Measurements from ENCODE around the gene IRF2BP2.
A peak's percentile ranks its signal among the peaks of the same experiment; 100 is the strongest.

Gene IRF2BP2

DNA sequence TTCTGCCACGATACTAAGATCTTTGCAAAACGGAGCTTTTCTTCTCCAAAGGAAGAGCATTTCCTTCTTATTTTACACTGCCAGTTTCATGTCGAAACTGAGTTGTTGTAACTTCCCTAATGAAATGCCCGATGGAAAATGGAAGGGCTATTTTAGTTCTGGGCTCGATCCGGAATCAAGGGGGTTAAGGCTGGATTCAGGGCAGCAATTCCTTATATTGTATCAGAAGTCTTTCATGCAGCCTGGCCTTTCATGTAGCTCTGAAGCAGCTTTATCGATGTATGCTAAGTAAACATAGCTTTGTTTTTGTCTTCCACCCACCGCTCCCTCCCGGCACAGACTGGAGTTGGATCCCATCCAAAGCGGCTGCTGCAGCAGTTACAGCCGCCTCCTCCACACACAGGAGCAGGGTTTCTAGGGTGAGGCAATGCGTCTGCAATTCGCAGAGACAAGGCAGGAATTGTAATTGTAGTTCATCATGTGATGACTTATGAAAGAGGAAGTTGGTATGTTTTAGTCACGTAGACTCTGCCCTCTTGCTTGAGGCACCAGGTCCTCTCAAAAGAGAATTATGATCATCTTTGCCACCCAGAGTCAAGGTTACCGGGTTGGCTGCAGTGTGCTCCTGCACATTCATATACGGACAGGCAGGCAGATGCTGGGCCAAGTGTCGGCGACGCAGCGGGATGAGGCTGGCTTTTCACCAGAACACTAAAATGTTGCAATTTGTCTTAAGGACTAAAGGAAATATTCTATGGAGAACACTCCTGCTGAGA is 2.6 kb upstream of the IRF2BP2 start:
- peak; percentile 94 for DNase-seq

DNA sequence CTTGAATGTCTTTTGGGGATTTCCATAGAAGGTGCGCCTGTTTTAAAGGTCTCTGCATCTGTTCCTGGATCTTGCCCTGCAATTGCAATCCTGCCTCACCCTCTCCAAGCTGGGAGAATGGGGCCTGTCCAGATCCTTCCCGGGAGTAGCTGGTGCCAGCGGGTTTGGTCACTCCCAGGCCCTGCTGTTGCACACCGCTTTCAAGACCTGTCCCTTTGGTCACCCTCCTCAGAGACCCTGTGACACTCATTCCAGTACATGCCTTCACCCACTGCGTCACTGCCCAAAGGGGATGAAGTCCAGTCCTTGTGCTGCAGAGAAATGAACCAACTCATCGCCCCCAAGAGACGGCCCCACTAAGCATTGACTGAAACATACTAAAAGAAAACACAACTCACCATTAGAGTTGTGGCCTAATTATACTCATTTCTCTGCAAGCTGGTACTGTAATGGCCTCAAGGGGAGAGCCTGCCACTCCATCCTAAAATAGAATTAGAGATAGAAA is 1.9 kb upstream of the IRF2BP2 start:
- DNase-seq = peak; percentile 65

DNA sequence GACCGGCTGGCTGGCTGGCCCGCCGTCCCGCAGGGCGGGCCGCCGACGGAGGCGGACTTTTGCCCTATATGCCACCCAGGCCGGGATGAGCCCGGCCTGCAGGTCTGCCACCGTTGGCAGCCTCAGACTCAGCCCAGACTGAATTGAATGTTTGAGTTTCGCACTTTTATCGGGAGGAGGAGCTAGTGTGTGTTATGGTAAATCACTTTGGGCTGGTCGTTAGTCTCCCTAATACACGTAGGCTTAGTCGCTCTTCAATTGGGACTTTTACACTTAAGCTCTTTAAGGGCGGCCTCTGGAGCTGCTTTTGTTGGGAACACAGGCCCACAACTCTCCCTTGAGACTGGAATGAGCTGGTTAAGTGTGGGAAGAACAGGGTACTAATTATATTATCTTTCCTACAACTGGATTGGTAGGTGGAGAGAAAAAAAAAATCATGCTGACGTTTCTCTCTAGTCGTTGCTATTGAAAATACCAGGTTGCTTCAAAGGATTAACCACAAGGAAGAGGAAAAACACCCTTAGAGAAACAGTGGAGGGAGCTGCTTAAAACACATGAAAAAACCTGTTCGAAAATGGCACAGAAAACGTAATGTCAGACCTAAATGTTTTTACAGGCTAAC is 1.4 kb upstream of the IRF2BP2 start:
- DNase-seq = no peak

DNA sequence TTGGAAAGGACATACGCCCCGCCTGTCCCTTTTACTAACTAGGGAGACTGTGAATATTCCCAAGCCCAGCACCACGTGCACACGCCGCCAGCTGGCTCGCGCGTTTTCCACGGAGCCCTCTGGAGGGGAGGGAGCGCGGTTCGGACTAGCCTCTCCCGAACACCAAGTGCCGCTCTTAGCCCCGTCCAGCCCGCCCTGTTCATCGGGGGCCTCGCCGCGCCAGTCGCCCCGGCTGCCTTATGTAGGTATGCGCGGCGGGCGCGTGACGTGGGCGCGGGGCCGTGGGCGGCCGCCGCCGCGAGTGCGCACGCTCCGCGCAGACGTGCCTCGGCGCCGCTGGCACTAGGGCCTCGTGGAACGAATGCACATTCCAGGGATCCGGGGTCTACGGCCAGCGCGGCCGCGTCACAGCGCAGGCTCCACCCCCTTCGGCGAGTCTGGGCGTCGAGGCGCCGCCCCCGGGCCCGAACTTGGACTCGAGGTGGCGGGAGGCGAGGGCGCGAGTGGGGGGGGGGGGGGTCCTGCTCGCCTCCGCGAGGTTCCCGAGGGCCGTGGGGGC is 767 bp upstream of the IRF2BP2 start:
- DNase-seq = peak; percentile 98

DNA sequence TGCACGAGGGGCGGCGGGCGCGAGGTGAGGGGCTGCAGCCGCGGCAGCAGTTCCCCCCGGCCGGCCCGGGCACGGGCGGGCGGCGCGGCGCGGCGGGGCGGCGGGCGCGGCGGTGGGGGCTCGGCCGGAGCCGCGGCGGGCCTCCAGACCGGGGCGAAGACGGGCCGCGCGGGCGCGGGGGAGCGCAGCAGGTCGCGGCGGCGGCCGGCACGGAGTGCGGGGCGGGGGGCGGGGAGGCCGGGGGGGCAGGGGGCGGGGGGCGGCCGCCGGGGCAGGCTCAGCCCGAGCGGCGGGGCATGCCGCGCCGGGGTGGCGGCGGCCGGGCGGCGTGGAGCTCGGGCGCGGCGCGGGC is 311 bp downstream of the IRF2BP2 start:
- no peak for DNase-seq

- peak; percentile 60 for DNase-seq
These were observed 877 bp downstream of the IRF2BP2 start for GRCh38 chr1:234608911-234609690.

- peak; percentile 81 for DNase-seq
These were observed 1.7 kb downstream of the IRF2BP2 start for GRCh38 chr1:234608025-234608910.

DNA sequence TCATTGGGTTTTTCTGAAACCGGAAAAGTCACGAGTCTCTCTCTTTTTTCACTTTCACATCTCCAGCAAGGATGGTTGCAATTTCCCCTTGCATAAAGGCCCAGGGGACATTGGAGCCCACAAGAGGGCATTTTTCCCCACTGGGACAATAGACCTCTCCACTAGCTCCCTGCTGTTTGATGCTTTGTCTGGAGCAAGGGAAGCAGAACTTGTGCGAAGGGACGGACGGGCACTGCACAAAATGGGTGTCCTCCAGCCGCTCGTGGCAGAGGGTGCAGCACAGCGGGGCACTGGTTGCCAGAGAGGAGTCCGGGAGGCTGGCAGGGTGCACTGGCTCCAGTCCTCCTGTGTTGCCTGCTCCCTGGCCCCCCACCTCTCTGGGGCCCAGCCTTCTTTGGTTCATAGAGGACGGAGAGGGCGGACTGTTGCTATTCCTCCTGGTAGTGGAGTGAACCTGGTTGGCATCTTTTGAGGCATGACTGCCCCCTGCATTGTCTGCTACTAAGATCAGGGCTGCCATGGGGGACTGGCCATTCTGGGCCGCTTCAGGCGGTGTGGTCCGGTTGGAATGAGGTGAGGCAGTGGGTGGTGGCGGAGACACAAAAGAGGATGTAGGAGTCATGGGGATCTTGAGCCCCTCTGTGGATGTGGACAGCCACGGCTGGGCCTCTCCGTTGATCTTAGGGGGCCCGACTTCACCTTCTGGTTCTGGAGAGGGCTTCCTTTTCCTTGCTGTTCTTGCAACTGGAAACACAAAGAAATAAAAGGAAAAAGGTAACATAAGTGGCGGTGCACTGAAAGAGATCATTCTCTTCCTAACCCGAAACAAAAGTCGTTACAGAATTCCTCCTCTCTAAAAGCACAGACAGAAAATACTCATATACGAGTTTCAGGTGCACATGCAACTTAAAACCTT is 2.6 kb downstream of the IRF2BP2 start:
- DNase-seq = peak; percentile 53

DNA sequence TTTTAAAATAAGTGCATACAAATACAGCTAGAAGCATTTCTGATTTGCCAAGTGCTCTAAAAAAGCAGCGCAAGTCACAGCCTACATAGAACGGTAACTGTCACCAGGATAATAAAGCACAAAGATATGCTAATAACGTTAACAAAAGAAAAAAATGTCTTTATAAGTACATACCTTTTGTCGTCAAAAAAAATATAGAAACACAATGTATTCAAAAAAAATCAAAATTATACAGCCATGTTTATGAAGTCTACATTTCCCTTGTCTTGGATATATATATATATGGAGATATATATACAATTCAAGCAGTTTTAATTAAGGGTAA is 3.2 kb downstream of the IRF2BP2 start:
- no peak for DNase-seq

GRCh38 chr1:234605983-234606783 is 3.8 kb downstream of the IRF2BP2 start:
- DNase-seq = peak; percentile 48

- DNase-seq = no peak
These were observed 4.5 kb downstream of the IRF2BP2 start for GRCh38 chr1:234605399-234605982.

DNA sequence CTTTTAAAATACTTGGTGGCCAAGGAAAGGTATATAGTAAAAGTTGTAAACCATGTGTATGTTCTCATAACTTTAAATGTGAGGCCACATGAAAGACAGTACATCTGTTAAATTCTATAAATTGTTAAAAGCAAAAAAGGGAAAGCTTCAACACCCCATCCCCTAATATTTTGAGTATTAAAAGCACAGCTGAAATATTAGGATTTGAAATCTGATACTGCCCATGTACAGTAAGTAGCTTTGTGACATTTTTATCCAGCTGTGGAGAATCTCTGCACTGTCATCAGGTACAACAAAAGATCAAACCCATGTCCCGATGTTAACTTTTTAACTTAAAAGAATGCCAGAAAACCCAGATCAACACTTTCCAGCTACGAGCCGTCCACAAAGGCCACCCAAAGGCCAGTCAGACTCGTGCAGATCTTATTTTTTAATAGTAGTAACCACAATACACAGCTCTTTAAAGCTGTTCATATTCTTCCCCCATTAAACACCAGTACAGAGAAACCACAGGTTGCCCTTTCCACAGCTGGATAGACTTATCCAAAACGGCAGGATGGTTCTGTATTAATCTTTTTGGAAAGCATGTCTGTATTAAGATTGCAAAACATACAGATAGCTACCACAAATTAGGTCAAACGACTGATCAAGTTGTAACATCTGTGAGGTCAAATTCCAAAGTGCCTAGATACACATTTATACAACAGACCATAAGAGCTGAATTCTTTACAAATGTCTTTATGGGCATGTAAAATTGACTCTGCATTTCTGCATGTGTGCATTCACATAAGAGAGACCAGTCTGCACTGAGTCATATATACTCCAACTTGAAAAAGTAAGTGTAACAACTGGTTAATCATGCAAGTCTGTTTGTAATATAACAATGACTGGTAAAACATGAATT is 5.2 kb downstream of the IRF2BP2 start:
- DNase-seq = no peak

DNA sequence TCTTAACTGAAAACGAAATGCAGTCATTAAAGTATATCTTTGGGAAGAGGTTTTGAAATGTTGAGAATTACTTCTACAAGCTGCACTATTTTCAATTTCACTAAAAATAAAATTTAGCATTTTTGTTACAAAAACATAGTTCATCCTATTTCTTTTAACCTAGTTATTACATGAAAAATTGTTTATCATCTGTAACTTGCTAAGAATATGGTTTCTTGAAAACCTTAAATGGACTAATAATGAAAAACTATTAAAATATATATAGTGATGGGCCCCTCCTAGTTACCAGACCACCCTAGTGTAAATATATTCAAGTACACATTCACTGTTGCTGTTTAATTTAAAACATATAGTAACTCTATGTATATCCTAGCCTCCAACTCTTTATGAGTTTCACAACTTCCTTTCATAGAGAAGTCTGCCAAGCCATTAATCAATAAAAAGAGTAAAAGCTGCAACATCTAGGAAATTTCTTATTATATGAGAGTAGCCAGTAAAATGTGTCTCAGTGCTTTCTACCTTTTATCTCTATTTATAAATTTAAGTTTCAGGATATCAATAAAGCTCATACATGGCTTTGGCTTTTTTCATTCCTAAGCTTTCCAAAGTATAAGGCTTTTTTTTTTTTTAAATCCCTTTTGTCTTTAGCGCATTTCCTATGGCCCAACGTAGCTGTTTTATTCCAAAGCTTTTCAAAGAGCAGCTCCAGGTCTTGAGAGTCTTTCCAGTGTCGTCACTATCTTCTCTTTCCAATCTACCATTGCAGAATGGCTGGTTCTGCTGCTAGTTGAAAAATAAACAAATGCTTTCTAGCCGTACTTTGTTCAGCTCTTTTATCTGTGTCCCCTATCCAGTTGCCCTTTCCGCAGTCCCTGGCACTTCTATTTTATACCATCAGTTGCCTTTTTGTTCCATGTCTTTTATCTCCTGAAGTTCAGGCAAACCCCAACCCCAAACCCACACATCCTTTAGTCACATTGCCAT is 6.5 kb downstream of the IRF2BP2 start:
- peak; percentile 43 for DNase-seq

DNA sequence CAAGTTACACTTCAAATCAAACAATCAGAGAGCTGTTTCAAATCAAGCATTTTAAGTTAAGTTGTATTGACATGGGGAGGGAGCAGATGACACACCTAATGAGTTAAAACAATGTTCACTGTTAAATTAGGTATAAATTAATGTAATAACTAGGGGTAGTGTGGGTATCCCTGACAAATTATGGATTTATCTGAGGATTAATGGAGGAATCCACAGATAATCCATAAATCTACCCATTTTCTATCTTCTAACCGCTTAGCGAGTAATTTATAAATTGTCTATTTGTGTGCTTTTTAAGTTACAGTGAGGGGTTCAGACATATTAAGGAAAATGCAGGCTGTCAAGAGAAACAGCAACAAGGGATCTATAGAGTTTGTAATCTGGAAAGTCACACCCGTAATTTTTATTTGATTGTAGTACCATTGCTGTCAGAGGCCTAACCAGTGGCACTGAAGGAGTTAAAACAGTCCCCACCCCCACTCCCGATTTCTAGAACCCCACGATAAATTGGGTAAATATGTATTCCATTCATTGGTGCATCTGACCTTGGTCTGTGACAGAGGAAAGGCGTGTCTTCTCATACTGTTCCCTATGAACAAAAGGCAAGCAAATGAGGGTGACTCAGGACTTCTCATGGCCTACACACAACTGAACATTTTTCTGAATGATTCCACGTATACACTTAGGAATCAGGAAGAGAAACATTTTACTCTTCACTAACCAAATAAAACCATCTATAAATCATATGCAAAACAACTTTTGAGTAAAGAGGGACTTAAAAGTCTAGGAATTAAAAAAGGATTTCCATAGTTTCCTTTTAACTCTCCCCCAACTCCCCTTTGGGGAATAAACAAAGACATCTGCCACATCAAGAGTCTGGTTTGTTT is 7.4 kb downstream of the IRF2BP2 start:
- peak; percentile 51 for DNase-seq

- DNase-seq = no peak
These were observed 8.5 kb downstream of the IRF2BP2 start for GRCh38 chr1:234601301-234602017.
